NCI-H69 (cell line): ENCODE measurements around the gene KDM7A.

Experiments
- DNase-seq: peaks from one replicate; lab custom pipeline; 2025; lab: John Stamatoyannopoulos, UW

Gene KDM7A

DNA sequence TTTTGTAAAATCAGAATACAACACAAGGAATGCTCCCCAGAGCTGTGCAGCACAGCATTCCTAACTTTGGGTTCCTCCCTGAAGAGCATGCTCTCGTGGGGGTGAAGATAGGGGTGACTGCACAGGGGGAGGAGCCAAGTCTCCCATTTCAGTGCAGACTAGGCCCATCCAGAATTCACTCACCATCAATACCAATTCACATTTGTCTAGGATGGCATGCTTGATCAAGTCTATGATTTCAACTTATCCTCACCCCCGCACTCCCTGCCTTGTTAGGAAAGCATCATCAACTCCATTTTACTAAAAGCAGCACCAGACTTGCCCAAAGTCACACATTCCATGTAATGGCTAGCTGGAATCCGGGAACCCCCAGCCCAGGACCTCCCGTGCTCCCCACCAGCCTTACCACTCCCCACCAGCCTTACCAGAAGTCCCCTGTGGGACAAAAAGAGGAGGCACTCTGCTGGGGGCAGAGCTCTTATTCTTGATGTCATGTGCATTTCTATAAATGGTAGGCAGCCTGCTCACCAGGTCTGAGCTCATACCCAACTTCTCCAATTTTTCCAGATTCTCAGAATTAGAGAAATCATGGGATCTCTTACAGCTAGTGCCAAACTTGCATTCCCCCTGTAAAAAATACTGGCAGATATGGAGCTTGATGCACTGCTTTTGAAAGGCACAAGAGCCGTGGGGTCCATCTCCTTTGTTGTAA is 120.2 kb downstream of the KDM7A start:
- no peak for DNase-seq

GRCh38 chr7:140055833-140056232 is 121.0 kb downstream of the KDM7A start:
- no peak for DNase-seq

DNA sequence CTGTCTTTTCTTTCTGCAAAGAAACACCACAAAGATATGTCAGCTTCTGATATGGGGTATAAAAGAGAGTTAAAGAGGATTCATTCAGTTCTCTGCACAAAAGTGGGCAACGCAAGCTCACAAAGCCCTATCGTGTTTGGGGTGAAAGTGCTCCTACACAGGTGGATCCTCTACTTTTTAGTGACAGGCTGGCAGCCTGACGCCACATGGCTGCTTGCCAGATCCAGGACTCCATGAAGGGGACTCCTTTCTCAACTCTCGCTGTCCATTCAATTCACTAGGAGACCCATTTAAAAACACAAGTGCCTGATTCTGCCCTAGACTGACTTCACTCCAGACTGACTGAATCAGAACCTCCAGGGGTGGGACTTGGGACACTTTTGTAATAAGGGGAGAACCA is 122.0 kb downstream of the KDM7A start:
- DNase-seq: no peak

DNA sequence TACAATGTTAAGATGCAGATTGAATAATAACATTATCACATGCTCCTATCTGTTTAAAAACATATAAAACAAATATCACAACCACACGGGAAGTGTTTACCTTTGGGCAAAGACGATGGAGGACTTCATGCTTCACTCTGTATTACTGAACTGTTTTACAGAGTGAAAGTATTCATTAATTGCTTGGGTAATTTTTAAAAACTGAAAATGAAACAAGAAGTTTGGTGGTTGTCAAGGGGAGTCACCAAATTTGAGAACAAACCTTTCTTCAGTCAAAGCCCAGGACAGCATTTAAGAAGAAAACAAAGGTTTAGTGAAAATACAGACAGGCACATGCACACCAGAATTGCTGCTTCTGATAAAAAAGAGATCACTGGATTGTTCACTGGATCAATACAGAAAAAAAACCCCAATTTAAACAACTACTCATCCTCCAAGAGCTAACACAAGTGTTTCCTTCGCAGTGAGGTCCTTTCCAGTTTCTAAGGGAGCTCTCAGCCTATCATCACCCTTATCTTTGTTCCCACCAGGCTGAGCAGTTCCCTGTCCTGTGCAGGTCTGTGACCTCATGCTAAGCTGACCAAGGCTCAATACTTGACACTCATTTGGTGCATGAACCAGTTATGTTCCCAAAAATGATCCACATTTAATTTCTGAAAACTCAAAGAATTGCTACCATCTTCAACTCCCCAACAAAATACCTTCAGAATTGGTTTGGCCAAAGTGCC is 122.8 kb downstream of the KDM7A start:
- no peak for DNase-seq

GRCh38 chr7:140051820-140052219 is 125.0 kb downstream of the KDM7A start:
- no peak for DNase-seq

DNA sequence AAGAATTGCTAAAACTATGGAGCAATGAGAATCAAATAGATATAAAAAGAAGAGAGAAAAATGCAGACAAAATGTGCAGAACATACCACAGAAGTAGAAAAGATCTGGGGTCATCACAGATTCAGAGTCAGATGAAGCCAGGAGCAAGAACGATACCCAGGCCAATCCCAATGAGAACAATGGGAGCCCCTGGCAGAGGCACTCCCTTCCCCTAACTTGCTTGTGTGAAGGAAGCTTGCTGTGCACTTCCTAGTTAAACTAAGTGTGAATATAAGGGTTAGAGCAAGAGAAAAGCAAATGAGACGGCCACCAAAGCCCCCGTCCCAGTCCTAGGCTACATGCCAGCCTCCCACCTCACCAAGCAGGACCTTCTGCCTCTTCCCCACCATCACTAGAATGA is 126.7 kb downstream of the KDM7A start:
- no peak for DNase-seq

DNA sequence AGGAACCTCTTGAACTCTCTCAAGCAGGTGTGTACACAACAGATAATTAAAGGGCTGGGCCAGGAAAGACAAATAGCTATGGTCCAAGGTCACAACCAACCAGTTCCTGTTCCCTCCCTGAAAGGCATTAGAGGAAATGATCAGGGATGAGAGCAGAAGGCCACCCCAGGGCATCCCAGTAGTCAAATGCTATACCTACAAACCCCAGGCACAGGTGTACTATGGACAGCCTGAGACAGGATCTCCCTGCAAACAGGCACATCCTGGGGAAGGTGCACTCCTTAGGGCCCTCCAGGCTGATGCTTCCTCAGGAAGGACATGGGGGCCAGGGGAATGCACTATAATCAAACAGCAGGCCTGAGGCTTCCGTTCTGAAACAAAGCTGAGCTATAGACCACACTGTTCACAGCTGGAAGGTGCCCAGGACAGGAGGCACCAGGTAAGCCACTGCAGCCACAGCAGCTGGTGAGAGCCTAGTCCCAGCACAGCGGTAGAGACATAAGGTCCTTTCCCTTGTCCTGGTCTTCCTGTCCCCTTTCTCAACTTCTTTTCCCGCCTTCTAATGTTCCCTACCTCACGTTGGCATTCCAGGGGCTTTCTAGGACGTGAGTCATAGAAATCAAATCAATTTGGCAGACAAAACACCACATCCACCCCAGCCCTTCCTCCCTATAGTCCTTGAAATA is 127.3 kb downstream of the KDM7A start:
- DNase-seq: peak; percentile 40

GRCh38 chr7:140048989-140049338 is 127.8 kb downstream of the KDM7A start:
- no peak for DNase-seq

- no peak for DNase-seq
These were observed 128.6 kb downstream of the KDM7A start for GRCh38 chr7:140048138-140048537.

- DNase-seq: no peak
These were observed 129.6 kb downstream of the KDM7A start for GRCh38 chr7:140047197-140047596.

GRCh38 chr7:140045697-140046096 is 131.1 kb downstream of the KDM7A start:
- no peak for DNase-seq

GRCh38 chr7:140044251-140044650 is 132.5 kb downstream of the KDM7A start:
- no peak for DNase-seq

- DNase-seq: no peak
These were observed 134.5 kb downstream of the KDM7A start for GRCh38 chr7:140042386-140042670.

DNA sequence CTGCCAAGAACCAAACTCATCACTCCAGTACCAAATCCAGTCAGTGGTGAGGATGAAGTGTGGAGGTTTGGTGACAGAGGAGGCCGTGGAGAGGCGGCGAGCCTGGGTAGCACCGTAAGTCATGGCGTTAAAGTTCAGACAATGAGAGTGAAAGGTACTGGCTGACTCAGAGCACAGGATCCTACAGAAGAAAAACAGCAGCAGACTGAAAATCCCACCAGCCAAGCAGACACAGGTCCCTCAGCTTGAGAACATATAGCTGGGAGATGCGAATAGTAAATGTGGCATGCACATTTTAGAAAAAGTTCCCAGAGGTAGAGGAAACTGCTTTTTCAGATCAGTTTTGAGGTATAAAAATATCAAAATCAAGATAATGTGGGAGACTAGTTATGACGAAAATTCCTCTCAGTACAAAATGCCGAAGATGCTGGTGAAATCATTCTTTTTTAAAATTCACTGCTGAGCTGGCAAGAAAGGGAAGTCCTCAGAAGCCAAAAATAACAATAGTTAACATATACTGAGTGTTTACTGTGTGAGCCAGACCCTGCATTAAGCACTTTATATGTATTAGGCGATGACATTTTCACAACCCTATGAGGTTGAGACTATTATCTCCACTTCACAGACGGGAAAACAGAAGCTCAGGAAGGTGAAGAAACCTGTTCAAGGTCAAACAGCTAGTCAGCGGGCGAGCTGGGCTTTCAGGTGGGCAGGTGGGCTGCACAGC is 135.0 kb downstream of the KDM7A start:
- DNase-seq: no peak

DNA sequence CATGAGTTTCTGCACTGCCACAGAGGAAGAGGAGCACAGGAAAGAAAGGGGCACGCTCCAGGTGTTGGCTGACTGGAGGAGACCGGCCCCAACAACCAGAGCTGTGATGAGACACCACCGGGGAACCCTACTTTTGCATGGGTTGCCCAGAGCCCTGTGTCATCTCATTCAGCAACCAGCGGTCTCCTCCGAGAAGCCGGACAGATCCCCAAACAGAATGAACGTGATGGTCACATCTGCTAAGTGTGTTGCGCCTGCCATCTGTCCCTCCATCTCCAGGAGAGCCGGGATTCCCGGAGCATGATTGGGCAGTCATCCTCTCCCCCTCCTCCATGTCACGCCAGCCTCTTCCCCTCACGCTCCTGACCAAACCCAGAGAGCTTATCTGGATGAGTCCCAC is 136.9 kb downstream of the KDM7A start:
- no peak for DNase-seq

GRCh38 chr7:140039066-140039465 is 137.7 kb downstream of the KDM7A start:
- no peak for DNase-seq

GRCh38 chr7:140036224-140036962 is 140.4 kb downstream of the KDM7A start:
- no peak for DNase-seq

DNA sequence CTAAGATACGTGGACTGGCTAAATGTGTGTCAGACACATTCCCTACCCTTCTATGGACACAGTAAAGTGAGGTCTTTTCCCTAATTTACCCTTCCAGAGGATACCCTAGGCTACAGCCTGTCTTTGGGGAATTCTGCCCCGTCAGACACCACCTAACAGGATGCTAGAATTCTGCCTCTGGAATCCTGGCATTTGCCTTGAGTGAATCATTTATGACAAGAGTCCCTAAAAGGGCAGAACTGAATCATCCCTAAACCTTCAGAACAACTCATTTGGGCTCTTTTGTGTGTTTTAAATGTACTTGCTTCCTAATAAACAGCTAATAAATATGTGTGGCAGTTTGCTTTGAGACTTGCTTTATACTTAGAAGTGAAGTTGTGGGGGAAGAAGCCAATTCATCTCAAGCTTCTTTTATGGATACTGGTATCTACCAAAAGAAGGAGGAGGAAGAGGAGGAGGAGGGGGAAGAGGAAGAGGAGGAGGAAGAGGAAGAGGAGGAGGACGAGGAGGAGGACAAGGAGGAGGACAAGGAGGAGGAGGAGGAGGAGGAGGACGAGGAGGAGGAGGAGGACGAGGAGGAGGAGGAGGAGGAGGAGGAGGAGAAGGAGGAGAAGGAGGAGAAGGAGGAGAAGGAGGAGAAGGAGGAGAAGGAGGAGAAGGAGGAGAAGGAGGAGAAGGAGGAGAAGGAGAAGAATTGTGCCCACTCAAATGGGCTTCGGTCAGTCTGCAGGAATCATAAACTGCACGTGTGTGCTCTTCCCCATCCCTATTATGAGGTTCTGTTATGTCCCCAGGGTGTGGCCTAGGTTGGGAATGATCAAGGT is 141.2 kb downstream of the KDM7A start:
- no peak for DNase-seq
